Hindlimb muscle (tissue), 1 donor: ENCODE results near the gene MALAT1. TPM values are rescaled to one million over a fixed set of nuclear protein-coding genes. Genes with fewer than 3 reads are reported as not detected.
A peak's percentile ranks its signal among the peaks of the same experiment; 100 is the strongest.
"Not testable (repeated sequence)": the region's sequence is repeated elsewhere in the genome, so short reads cannot be mapped to it uniquely, and the experiment has no call there.

Source experiments
- DNase-seq: peaks from one replicate; pipeline ENCODE4 v3.0.0-alpha.2; 2013
- polyA plus RNA-seq: library from polyadenylated mRNA; unstranded; fragments of 120-200 nt; gene quantifications from one replicate; pipeline ENCODE4 v1.2.1, GENCODE V29; 2013; ENCODE audit not compliant: insufficient read length

MALAT1 gene
- 191 TPM for polyA plus RNA-seq

DNA sequence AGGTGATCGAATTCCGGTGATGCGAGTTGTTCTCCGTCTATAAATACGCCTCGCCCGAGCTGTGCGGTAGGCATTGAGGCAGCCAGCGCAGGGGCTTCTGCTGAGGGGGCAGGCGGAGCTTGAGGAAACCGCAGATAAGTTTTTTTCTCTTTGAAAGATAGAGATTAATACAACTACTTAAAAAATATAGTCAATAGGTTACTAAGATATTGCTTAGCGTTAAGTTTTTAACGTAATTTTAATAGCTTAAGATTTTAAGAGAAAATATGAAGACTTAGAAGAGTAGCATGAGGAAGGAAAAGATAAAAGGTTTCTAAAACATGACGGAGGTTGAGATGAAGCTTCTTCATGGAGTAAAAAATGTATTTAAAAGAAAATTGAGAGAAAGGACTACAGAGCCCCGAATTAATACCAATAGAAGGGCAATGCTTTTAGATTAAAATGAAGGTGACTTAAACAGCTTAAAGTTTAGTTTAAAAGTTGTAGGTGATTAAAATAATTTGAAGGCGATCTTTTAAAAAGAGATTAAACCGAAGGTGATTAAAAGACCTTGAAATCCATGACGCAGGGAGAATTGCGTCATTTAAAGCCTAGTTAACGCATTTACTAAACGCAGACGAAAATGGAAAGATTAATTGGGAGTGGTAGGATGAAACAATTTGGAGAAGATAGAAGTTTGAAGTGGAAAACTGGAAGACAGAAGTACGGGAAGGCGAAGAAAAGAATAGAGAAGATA, at the start of gene MALAT1:
Gene MALAT1 (plus strand): TSS at position 69 of the 736 bp plus-strand sequence.
- DNase-seq, result peak; percentile 97

DNA sequence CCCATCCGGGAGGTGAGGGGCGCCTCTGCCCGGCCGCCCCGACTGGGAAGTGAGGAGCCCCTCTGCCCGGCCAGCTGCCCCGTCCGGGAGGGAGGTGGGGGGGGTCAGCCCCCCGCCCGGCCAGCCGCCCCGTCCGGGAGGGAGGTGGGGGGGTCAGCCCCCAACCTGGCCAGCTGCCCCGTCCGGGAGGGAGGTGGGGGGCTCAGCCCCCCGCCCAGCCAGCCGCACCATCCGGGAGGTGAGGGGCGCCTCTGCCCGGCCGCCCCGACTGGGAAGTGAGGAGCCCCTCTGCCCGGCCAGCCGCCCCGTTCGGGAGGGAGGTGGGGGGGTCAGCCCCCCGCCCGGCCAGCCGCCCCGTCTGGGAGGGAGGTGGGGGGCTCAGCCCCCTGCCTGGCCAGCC, 47.5 kb upstream of the MALAT1 start:
- not testable (repeated sequence) for DNase-seq

DNA sequence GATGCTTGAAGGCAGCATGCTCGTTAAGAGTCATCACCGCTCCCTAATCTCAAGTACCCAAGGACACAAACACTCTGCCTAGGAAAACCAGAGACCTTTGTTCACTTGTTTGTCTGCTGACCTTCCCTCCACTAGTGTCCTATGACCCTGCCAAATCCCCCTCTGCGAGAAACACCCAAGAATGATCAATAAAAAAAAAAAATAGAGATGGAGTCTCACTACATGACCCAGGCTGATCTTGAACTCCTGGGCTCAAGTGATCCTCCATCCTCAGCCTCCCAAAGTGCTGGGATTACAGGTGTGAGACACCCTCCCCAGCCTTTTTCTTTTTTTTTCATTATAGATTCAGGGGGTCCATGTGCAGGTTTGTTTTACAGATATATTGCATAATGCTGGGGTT, 46.6 kb upstream of the MALAT1 start:
- DNase-seq, result not testable (repeated sequence)

DNA sequence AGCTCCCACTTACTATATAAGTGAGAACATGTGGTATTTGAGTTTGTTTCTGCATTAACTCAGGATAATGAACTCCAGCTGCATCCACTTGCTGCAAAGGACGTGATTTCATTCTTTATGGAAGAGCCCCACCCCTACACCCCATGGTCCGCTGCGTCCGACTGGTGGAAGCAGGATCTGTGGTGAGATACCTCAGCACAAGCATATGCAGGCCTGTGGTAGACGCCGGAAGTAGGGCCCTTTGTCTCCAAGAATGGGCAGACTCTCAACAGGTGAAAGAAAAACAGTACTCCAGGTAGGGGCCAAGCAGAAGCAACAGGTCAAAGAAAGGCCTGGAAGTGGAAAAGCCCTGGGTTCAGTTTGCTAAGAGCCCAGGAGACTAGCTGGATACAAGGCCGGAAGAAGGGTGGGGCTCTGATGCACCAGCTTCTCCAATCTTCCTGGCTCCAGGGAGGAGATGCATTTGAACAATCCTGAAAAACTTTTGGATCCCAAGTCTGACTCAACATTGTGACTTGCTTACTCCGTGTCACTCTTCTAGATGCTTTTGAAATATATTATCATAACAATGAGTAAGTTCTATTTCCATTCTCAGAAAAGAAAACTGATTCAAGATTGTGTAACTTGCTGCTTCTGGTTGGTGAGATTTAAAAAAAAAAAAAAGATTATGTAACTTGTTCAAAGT, 45.9 kb upstream of the MALAT1 start:
- DNase-seq, result peak; percentile 64

DNA sequence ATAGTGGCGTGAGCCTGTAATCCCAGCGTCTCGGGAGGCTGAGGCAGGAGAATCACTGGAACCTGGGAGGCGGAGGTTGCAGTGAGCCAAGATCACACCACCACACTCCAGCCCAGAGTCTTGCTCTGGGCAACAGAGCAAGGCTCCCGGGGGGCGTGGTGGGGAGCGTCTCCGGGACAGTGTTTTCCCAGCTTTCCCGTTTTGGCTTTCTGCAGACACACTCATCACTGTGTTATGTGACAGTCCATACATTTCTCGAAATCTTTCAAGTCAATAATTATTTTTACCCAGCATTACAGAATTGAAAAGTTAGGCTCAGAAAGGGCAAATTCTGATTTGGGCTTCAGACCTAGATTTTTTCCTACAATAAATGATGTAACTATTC, 44.5 kb upstream of the MALAT1 start:
- DNase-seq, result no peak

DNA sequence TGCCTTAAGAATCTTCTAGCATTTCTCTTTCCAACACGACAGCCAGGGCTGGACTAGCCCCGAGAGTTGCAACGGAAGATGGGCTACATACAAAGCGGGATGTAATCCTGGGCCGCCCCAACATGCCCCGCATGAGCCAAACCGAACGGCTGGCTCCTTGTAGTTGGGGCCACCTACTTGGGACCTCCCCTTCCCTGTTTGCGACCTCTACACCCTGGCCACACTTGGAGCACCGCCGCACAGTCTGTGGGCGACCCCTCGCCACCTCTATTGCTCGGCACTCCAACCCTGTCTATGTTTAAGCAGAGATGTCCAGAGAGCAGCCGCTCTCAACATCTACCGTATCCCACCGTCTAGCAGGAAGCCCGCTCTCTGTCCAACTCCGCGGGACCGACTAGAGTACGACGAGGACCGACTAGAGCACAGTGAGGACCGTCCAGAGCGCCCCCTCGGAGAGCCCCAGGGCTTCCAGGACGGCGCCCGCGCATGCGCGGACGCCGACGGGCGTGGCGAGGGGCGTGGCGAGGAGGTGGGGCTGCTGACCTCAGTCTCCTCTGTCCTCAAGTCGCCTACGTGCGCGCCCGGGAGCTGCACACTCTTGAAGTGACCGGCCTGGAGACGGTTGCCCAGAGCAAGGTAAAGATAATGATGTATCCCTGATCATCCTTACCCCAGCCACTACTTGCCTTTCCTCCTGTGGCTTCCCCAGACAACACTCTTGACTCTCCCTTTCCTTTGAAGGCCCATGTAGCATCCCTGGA, 44.0 kb upstream of the MALAT1 start:
- peak; percentile 95 for DNase-seq

DNA sequence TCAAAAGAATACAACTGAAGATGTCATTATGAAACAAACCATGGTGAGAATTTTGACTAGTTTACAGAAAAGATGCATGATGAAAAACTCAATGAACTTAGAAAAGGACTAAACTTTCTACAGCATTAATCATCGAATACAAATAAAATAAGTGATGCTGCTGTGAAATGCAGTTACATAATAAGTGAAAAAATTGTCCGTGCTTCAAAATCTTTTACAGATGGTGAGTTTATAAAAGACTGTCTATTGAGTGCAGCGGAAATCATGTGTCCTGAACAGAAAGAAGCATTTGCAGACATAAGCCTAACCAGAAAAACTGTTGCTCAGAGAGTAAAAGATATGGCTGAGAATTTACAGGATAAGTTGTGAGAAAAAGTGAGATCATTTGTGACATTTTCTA, 42.4 kb upstream of the MALAT1 start:
- no peak for DNase-seq

DNA sequence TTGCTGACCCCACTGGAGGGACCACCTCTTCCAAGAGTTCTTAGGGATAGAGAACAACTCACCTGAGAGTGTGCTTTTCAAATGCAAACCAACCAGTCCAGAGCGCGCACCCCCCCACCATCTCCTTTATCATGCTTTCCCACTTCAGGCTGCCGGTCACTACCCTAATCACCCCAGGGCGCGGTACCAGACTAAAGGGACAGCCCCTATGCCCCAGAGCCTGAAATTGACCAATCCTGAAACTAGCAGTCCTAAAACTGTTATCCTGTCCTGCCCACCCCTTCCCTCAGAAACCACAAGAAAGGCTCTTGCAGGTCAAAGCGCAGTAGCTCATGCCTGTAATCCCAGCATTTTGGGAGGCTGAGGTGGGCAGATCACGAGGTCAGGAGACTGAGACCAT, 39.3 kb upstream of the MALAT1 start:
- no peak for DNase-seq

DNA sequence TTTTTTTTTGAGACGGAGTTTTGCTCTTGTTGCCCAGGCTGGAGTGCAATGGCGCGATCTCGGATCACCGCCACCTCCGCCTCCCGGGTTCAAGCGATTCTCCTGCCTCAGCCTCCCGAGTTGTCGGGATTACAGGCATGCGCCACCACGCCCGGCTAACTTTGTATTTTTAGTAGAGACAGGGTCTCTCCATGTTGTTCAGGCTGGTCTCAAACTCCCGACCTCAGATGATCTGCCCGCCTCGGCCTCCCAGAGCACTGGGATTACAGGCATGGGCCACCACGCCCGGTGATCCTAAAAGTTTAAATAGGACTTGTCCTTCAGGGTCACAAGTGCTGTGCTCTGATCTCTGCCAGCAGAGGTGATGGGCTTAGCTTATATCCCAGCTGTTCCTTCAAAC, 33.4 kb upstream of the MALAT1 start:
- DNase-seq, result not testable (repeated sequence)

DNA sequence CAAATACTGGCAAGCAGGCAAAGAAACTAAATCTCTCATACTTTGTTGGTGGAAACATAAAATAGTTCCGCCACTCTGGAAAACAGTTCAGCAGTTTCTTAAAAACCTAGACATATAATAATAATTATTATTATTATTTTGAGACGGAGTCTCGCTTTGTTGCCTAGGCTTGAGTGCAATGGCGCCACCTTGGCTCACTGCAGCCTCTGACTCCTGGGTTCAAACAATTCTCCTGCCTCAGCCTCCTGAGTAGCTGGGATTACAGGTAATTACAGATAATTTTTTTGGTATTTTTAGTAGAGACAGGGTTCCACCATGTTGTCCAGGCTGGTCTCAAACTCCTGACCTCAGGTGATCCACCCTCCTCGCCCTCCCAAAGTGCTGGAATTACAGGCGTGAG, 31.5 kb upstream of the MALAT1 start:
- DNase-seq, result not testable (repeated sequence)

DNA sequence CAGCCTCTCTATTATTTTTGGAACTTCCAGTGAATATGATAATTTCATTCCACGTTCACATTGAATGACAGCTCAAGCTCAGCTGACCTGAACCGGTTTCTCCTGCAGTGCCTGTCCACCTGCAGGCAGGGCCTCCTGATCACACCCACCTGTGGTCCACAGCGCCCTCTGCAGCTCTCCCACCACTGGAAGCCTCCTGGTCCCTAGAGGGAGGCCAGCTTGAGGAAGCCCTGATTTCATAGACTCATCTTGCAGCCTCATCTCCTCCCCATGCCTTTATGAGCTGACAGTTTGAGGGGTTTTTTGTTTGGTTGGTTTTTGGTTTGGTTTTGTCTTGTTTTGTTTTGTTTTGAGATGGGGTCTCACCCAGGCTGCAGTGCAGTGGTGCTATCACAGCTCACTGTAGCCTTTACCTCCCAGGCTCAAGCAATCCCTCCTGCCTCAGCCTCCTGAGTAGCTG, 29.9 kb upstream of the MALAT1 start:
- no peak for DNase-seq

DNA sequence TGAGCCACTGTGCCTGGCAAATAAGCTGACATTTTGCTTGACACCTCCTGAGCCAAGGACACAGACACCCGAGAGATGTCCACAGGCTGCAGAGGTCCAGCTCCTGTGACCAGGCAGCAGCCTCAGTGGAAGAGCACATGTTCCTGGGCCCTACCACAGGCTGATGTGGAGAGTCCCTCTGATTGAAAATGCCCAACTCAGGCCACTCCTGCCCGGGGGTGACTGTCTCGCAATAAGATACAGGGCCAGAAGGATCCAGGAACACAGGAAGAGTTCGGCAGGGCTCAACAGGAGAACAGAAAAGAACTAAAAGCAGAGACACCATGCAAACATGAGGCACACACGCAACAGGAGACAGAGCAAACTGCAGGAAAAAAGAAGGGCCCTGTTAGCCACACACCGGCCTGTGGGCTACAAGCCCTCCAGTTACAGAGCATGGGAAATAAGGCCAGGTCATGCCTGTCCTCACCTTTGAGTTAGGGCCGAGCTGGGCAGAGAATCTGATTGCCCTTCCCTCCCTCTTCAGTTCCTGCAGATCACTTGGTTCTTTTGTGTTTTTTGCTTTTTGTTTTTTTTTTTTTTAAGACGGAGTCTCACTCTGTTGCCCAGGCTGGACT, 28.3 kb upstream of the MALAT1 start:
- no peak for DNase-seq

DNA sequence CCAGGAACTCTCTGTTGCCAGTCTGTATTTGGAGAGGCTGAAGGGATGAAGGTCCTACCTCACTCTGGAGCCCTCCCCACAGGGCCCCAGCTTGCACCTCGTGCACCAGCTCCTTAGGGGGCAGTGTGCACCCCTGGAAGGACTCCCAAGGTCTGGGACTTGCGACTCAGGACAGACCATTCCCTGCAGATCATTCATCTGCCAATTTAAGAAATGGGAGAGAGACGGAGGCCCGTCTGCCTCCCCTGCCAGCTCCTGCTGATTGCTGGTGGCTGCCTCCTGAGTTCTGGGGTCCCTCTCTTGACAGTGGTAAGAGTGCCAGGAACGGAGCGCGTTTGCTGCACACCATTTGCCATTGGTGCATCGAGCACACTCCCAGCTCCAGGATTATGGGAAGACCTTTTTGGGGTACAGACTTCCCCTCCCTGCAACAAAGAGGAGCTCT, 27.4 kb upstream of the MALAT1 start:
- no peak for DNase-seq

DNA sequence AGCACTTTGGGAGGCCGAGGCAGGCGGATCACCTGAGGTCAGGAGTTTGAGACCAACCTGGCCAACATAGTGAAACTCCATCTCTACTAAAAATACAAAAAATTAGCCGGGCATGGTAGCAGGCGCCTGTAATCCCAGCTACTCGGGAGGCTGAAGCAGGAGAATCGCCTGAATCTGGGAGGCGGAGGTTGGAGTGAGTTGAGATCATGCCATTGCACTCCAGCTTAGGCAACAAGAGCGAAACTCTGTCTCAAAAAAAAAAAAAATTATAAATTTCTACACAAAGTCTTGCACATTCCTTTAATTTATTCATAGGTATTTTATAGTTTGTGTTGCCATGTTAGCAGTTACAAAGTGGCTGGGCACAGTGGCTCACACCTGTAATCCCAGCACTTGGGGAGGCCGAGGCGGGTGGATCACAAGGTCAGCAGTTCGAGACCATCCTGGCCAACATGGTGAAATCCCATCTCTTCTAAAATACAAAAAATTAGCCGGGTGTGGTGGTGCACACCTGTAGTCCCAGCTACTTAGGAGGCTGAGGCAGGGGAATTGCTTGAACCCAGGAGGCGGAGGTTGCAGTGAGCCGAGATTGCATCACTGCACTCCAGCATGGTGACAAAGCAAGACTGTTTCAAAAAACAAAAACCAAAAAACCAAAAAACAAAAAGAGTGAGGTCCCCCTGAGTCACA, 26.1 kb upstream of the MALAT1 start:
- DNase-seq, result not testable (repeated sequence)

DNA sequence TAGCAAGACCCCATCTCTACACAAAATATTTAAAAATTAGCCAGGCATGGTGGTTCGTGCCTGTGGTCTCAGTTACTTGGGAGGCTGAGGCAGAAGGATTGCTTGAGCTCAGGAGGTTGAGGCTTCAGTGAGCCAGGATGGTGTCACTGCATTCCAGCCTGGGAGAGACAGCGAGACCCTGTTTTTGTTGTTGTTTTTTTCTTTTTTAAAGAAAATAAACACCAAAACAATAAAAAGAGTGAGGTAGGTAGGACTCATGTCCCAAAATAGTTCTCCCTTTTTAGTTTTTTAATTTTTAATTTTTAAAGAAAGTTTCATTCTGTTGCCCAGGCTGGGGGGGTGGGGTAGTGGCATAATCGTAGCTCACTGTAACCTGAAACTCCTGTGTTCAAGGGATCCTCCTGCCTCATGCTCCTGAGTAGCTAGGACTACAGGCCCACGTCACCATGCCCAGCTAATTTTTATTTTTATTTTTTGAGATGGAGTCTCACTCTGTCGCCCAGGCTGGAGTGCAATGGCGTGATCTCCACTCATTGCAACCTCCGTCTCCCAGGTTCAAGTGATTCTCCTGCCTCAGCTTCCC, 25.5 kb upstream of the MALAT1 start:
- DNase-seq, result no peak

DNA sequence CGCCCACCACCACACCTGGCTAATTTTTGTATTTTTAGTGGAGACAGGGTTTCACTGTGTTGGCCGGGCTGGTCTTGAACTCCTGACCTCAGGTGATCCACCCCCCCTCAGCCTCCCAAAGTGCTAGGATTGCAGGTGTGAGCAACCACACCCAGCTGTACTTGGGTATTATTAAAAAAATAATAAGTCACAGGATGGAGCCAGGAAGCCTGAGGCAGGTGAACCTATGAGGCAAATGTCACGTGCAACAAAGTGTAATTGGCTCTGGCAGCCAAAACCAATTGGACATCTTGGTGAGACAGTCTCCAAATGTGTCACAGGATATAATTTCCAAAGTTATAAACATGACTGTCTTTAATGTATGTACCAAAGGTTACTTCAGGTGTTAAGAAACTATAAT, 24.0 kb upstream of the MALAT1 start:
- no peak for DNase-seq

DNA sequence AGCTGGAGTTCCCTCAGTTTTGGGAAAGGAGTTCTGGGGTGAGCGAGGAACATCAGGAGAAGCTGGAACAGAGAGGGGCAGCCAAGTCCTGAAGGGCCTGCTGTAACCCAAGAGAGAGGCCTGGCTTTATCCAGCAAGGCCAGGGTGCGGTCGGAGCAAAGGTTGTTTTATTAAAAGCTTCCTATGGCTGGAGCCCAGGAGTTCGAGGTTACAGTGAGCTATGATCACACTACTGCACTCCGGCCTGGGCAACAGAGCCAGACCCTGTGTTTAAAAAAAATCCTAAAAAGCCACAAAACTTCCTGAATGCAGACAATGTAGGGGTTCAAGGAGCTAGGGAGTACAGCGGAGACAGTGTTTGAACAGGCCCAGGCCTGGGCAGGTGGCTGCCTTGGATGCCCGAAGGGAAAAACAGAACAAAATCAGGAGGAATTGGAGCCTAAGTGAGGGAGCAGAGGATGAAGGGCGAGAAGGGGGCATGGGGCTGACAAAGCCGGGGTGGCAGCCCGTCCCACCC, 22.2 kb upstream of the MALAT1 start:
- no peak for DNase-seq

DNA sequence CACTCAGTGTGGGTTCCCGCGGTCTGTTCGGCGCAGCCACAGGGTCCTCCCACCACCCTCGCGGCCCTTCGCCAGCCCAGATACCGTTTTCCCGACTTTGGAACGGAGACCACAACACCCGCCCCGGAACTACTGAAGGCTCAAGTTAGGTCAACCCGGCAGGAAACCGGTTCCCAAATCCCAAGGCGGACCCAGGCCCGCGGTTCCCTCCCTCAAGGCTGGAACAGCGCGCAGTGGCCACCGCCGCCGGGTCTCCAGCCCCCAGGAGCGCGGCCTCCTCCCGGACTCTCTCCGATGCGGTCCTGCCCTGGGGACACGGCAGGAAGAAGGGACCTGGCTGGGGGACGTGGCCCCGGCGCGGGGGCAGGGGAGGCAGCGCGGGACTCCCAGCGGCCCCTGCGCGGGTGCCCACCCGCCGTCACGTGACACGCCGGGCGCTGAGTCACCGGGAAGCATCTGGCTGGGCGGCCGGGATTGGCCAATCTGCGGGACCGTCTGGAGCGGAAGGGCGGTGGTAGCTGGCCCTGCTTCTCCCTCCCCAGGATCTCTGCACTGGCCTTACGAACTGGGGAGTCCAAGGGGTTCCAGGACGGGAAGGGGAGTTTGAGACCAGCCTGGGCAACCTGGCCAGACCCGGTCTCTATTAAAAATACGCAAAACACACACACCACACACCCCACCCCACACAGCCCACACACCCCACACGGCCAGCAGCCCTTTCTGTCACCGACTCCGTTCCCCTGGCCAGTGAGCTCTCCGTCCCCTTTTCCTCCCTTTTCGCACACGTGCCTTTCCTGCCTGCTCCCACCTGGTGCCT, 21.5 kb upstream of the MALAT1 start:
- DNase-seq, result peak; percentile 95

DNA sequence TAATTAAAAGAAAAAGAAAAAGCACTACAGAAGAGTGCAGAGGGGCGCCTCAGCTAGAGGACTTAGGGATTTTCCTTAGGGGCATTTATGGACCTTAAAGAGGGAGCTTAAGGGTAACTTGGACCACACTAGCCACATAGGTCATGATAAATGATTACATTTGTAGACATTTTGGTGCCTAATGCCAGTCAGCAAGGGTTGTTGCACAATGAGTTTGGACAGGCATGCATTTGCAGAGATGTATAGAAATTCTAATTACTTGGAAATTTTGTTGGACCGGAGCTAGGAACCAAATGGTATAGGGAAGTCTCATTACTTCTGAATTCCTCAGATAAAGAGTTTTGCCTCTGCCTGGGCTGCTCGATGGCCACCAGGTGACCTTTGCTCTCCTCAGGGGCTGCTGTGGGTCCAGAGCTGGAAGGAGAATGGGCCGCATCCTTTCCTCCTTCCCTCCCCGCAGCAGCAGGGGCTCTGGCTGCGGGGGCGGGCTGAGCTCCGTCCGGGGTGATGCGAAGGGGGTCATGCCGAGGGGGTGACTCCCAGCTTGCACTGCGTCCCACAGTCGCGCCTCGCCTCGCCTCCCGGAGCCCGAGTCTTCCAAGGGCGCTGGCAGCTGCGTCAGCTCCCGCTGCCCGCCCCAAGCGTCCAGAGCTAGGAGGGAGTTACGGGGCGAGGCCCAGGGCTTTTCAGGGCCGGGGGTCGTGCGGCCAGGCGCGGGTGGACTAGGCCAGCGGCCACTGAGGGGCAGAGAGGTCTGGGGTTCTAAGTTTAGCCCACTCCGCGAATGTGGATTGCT, 20.3 kb upstream of the MALAT1 start:
- no peak for DNase-seq
